ENCODE data around the gene PRPH.

The PRPH gene

GRCh38 chr12:49347311-49348193, 52.6 kb downstream of the PRPH start:
- peak; percentile 94 for TF ChIP-seq CTCF (IDR thresholded peaks at IDR 0.05; ENCODE audit: borderline replicate concordance, insufficient read depth, low read depth, low read length)
- peak overlapping the region; percentile 38 for H3K4me3 ChIP-seq (ENCODE audit: low read depth, low read length)

All from GM12875 (cell line).